ENCODE measurements around the gene PRKCE.

PRKCE gene

GRCh38 chr2:45631955-45632354 lies 19.5 kb upstream of the PRKCE start:
- H3K4me1 ChIP-seq (ENCODE audit: control insufficient read depth, insufficient read depth, low read length) = no peaks in the 10 kb centered on the region
- no peaks in the 10 kb centered on the region for H3K27me3 ChIP-seq (ENCODE audit: control insufficient read depth in 1 of 2, insufficient read depth in 2 of 2, low read length in 2 of 2)
- H3K9me3 ChIP-seq (ENCODE audit: control insufficient read depth in 2 of 2, low read length in 2 of 2) = no peaks in the 10 kb centered on the region
- no peak overlapping the region for H3K27ac ChIP-seq (ENCODE audit: low read length)
- H3K9ac ChIP-seq (ENCODE audit: low read length in 2 of 2) = no peak overlapping the region
- no peak overlapping the region for H3K4me3 ChIP-seq (ENCODE audit: low read length in 2 of 2)
- H3K36me3 ChIP-seq (ENCODE audit: control insufficient read depth in 2 of 2, insufficient read depth in 2 of 2, low read length in 2 of 2) = no peaks in the 10 kb centered on the region

GRCh38 chr2:45634223-45634622 lies 17.3 kb upstream of the PRKCE start:
- Histone ChIP-seq H3K36me3 (ENCODE audit: control insufficient read depth in 2 of 2, insufficient read depth in 2 of 2, low read length in 2 of 2) (no peaks in the 10 kb centered on the region), H3K4me1 (ENCODE audit: control insufficient read depth, insufficient read depth, low read length) (no peaks in the 10 kb centered on the region), H3K4me3 (ENCODE audit: low read length in 2 of 2) (no peak overlapping the region), H3K27me3 (ENCODE audit: control insufficient read depth in 1 of 2, insufficient read depth in 2 of 2, low read length in 2 of 2) (no peaks in the 10 kb centered on the region), H3K9ac (ENCODE audit: low read length in 2 of 2) (no peak overlapping the region), H3K27ac (ENCODE audit: low read length) (no peak overlapping the region), H3K9me3 (ENCODE audit: control insufficient read depth in 2 of 2, low read length in 2 of 2) (no peaks in the 10 kb centered on the region)

- Histone ChIP-seq H3K27ac (ENCODE audit: low read length) (no peak overlapping the region), H3K9me3 (ENCODE audit: control insufficient read depth in 2 of 2, low read length in 2 of 2) (no peaks in the 10 kb centered on the region), H3K27me3 (ENCODE audit: control insufficient read depth in 1 of 2, insufficient read depth in 2 of 2, low read length in 2 of 2) (peaks cover 0 to 2% of the 10 kb centered on the region in 2 donors), H3K4me1 (ENCODE audit: control insufficient read depth, insufficient read depth, low read length) (no peaks in the 10 kb centered on the region), H3K9ac (ENCODE audit: low read length in 2 of 2) (no peak overlapping the region), H3K36me3 (ENCODE audit: control insufficient read depth in 2 of 2, insufficient read depth in 2 of 2, low read length in 2 of 2) (no peaks in the 10 kb centered on the region), H3K4me3 (ENCODE audit: low read length in 2 of 2) (no peak overlapping the region)
Measured at GRCh38 chr2:45636008-45636407, 15.5 kb upstream of the PRKCE start.

GRCh38 chr2:45637440-45637839 lies 14.0 kb upstream of the PRKCE start:
- no peaks in the 10 kb centered on the region for H3K36me3 ChIP-seq (ENCODE audit: control insufficient read depth in 2 of 2, insufficient read depth in 2 of 2, low read length in 2 of 2)
- H3K4me3 ChIP-seq (ENCODE audit: low read length in 2 of 2) = no peak overlapping the region
- H3K9ac ChIP-seq (ENCODE audit: low read length in 2 of 2) = no peak overlapping the region
- peaks cover 2 to 5% of the 10 kb centered on the region in 2 donors for H3K27me3 ChIP-seq (ENCODE audit: control insufficient read depth in 1 of 2, insufficient read depth in 2 of 2, low read length in 2 of 2)
- no peaks in the 10 kb centered on the region for H3K4me1 ChIP-seq (ENCODE audit: control insufficient read depth, insufficient read depth, low read length)
- no peak overlapping the region for H3K27ac ChIP-seq (ENCODE audit: low read length)
- H3K9me3 ChIP-seq (ENCODE audit: control insufficient read depth in 2 of 2, low read length in 2 of 2) = no peaks in the 10 kb centered on the region

- Histone ChIP-seq H3K4me1 (ENCODE audit: control insufficient read depth, insufficient read depth, low read length) (peaks cover 12% of the 10 kb centered on the region), H3K9ac (ENCODE audit: low read length in 2 of 2) (no peak overlapping the region), H3K4me3 (ENCODE audit: low read length in 2 of 2) (no peak overlapping the region), H3K36me3 (ENCODE audit: control insufficient read depth in 2 of 2, insufficient read depth in 2 of 2, low read length in 2 of 2) (no peaks in the 10 kb centered on the region), H3K27ac (ENCODE audit: low read length) (no peak overlapping the region), H3K9me3 (ENCODE audit: control insufficient read depth in 2 of 2, low read length in 2 of 2) (no peaks in the 10 kb centered on the region), H3K27me3 (ENCODE audit: control insufficient read depth in 1 of 2, insufficient read depth in 2 of 2, low read length in 2 of 2) (peaks cover 4 to 5% of the 10 kb centered on the region in 2 donors)
Measured at GRCh38 chr2:45640576-45640975, 10.9 kb upstream of the PRKCE start.

- peaks cover 4 to 5% of the 10 kb centered on the region in 2 donors for H3K27me3 ChIP-seq (ENCODE audit: control insufficient read depth in 1 of 2, insufficient read depth in 2 of 2, low read length in 2 of 2)
- H3K9me3 ChIP-seq (ENCODE audit: control insufficient read depth in 2 of 2, low read length in 2 of 2) = no peaks in the 10 kb centered on the region
- peak overlapping the region; percentile 73 to 83 for H3K9ac ChIP-seq (ENCODE audit: low read length in 2 of 2)
- peak overlapping the region; percentile 60 to 79 for H3K4me3 ChIP-seq (ENCODE audit: low read length in 2 of 2)
- H3K4me1 ChIP-seq (ENCODE audit: control insufficient read depth, insufficient read depth, low read length) = peaks cover 12% of the 10 kb centered on the region
- H3K36me3 ChIP-seq (ENCODE audit: control insufficient read depth in 2 of 2, insufficient read depth in 2 of 2, low read length in 2 of 2) = no peaks in the 10 kb centered on the region
- no peak overlapping the region for H3K27ac ChIP-seq (ENCODE audit: low read length)
Measured at GRCh38 chr2:45643095-45643494, 8.4 kb upstream of the PRKCE start.

- no peaks in the 10 kb centered on the region for H3K36me3 ChIP-seq (ENCODE audit: control insufficient read depth in 2 of 2, insufficient read depth in 2 of 2, low read length in 2 of 2)
- peak overlapping the region; percentile 60 to 79 for H3K4me3 ChIP-seq (ENCODE audit: low read length in 2 of 2)
- peaks cover 4 to 5% of the 10 kb centered on the region in 2 donors for H3K27me3 ChIP-seq (ENCODE audit: control insufficient read depth in 1 of 2, insufficient read depth in 2 of 2, low read length in 2 of 2)
- peak overlapping the region; percentile 73 to 83 for H3K9ac ChIP-seq (ENCODE audit: low read length in 2 of 2)
- H3K9me3 ChIP-seq (ENCODE audit: control insufficient read depth in 2 of 2, low read length in 2 of 2) = no peaks in the 10 kb centered on the region
- H3K4me1 ChIP-seq (ENCODE audit: control insufficient read depth, insufficient read depth, low read length) = peaks cover 18% of the 10 kb centered on the region
- no peak overlapping the region for H3K27ac ChIP-seq (ENCODE audit: low read length)
Measured at GRCh38 chr2:45643543-45644542, 7.6 kb upstream of the PRKCE start.

- Histone ChIP-seq H3K36me3 (ENCODE audit: control insufficient read depth in 2 of 2, insufficient read depth in 2 of 2, low read length in 2 of 2) (no peaks in the 10 kb centered on the region), H3K4me3 (ENCODE audit: low read length in 2 of 2) (no peak overlapping the region), H3K9ac (ENCODE audit: low read length in 2 of 2) (no peak overlapping the region), H3K9me3 (ENCODE audit: control insufficient read depth in 2 of 2, low read length in 2 of 2) (no peaks in the 10 kb centered on the region), H3K4me1 (ENCODE audit: control insufficient read depth, insufficient read depth, low read length) (peaks cover 27% of the 10 kb centered on the region), H3K27me3 (ENCODE audit: control insufficient read depth in 1 of 2, insufficient read depth in 2 of 2, low read length in 2 of 2) (peaks cover 4% of the 10 kb centered on the region in 2 donors), H3K27ac (ENCODE audit: low read length) (no peak overlapping the region)
Measured at GRCh38 chr2:45646289-45646688, 5.2 kb upstream of the PRKCE start.

- Histone ChIP-seq H3K27me3 (ENCODE audit: control insufficient read depth in 1 of 2, insufficient read depth in 2 of 2, low read length in 2 of 2) (peaks cover 2 to 3% of the 10 kb centered on the region in 2 donors), H3K4me3 (ENCODE audit: low read length in 2 of 2) (no peak overlapping the region), H3K36me3 (ENCODE audit: control insufficient read depth in 2 of 2, insufficient read depth in 2 of 2, low read length in 2 of 2) (no peaks in the 10 kb centered on the region), H3K9ac (ENCODE audit: low read length in 2 of 2) (no peak overlapping the region), H3K9me3 (ENCODE audit: control insufficient read depth in 2 of 2, low read length in 2 of 2) (no peaks in the 10 kb centered on the region), H3K27ac (ENCODE audit: low read length) (no peak overlapping the region), H3K4me1 (ENCODE audit: control insufficient read depth, insufficient read depth, low read length) (peaks cover 28% of the 10 kb centered on the region)
Measured at GRCh38 chr2:45647356-45647755, 4.1 kb upstream of the PRKCE start.

- no peaks in the 10 kb centered on the region for H3K9me3 ChIP-seq (ENCODE audit: control insufficient read depth in 2 of 2, low read length in 2 of 2)
- no peak overlapping the region for H3K9ac ChIP-seq (ENCODE audit: low read length in 2 of 2)
- no peak overlapping the region for H3K4me3 ChIP-seq (ENCODE audit: low read length in 2 of 2)
- no peaks in the 10 kb centered on the region for H3K36me3 ChIP-seq (ENCODE audit: control insufficient read depth in 2 of 2, insufficient read depth in 2 of 2, low read length in 2 of 2)
- no peak overlapping the region for H3K27ac ChIP-seq (ENCODE audit: low read length)
- H3K4me1 ChIP-seq (ENCODE audit: control insufficient read depth, insufficient read depth, low read length) = peaks cover 31% of the 10 kb centered on the region
- H3K27me3 ChIP-seq (ENCODE audit: control insufficient read depth in 1 of 2, insufficient read depth in 2 of 2, low read length in 2 of 2) = no peaks in the 10 kb centered on the region
Measured at GRCh38 chr2:45647986-45648520, 3.4 kb upstream of the PRKCE start.

GRCh38 chr2:45648636-45649035 lies 2.8 kb upstream of the PRKCE start:
- Histone ChIP-seq H3K27ac (ENCODE audit: low read length) (no peak overlapping the region), H3K27me3 (ENCODE audit: control insufficient read depth in 1 of 2, insufficient read depth in 2 of 2, low read length in 2 of 2) (no peaks in the 10 kb centered on the region), H3K36me3 (ENCODE audit: control insufficient read depth in 2 of 2, insufficient read depth in 2 of 2, low read length in 2 of 2) (no peaks in the 10 kb centered on the region), H3K4me1 (ENCODE audit: control insufficient read depth, insufficient read depth, low read length) (peaks cover 30% of the 10 kb centered on the region), H3K9ac (ENCODE audit: low read length in 2 of 2) (no peak overlapping the region), H3K4me3 (ENCODE audit: low read length in 2 of 2) (peak overlapping the region in 1 of 2 donors; percentile 8), H3K9me3 (ENCODE audit: control insufficient read depth in 2 of 2, low read length in 2 of 2) (no peaks in the 10 kb centered on the region)
